ENCODE results near the gene LEO1.
A peak's percentile ranks its signal among the peaks of the same experiment; 100 is the strongest.

The LEO1 gene

DNA sequence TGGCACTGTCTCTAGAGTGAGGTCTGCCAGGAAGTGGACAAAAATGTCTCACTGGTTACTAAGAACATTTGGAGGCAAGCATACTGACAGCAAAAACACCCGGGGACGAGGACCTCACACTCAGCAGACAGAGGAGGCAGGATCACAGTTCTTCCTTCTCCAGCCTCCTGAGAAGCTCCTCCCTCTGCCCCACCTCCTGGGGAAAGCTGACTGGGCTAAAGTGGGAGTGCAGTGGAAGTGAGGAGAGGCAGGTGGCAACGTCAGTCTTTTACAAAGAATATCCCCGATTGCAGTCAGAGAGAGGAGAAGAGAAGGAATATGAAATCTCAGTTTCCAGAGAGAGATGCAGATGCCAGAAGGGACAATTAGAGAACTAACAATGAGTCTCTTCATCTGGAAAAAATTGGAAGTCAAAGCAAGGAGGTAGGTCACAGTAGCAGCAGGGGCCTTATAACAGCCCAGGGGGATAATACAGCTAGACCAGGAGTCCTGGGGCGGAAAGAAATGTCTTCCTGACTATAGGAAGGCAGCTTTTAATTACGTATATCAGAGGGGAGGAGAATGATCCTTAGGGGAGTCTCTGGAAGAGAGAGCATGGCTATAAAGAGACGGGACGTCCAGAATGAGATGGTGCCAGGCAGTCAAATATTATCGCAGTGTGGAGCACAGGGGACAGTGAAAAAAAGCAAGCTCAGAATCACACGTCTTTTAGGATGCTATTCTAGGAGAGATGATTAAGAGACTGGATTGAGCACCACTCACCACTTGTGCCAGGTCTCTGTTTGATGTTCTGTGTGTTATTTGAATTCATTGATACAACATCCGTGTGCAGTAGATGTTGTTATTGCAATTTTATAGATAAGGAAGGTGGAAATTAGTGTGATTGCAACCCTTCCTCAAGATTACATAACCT, 47.2 kb downstream of the LEO1 start:
- DNase-seq = peak; percentile 31

DNA sequence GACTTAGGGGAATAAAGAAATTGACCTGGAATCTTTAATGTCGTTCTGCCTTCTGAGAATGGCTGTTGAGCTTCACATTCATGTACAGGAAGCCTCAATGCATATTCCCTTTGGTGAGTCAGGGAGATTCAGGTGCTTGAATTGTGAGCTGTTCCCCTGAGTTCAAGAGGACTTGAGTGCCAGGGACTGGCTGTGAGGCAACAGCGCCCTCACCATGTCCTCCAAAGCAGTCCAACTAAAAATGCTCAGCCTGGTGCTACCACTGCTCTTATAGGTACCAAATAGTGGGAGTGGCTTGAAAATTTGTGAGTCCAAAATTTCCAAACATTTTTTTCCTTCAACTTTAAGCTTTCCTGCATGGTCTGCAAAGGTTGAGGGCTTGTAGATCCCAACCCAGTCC, 54.1 kb downstream of the LEO1 start:
- peak; percentile 49 for DNase-seq

DNA sequence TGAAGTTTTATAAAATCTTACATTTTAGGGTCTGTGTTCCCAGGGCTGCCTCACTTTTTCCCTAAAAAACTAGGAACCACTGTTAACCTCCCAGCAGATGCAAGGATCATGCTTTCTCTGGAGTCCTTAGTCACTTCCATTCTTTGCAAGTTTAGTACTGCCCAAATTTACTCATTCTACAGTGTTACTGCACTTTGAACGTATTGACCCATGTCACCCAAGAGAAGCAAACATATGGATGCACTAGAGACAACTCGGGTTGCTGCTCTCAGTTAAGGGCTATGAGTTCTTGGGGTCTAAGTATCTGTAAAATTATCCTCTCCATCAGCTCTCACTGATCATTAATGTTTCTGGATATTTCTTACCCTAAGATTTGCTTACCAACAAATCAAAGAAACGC, 59.0 kb downstream of the LEO1 start:
- DNase-seq = no peak

DNA sequence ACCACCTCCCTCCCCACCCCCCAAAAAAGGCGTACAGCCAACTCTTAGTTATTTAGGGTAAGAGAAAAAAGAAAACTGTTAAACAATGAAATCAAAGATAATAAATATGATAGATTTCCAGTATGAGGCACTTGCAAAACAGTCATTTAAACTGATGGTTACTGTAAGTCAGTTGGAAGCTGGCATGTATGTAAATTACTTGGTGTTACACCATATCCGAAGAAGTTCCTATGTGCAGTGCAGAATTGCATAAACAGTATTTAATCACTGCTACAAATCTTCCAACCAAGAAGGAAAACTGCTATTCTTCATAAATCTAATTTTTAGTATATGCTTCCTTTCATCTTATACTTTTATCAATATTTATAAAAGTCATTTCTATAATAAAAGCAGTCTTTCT, 62.0 kb downstream of the LEO1 start:
- DNase-seq = no peak

DNA sequence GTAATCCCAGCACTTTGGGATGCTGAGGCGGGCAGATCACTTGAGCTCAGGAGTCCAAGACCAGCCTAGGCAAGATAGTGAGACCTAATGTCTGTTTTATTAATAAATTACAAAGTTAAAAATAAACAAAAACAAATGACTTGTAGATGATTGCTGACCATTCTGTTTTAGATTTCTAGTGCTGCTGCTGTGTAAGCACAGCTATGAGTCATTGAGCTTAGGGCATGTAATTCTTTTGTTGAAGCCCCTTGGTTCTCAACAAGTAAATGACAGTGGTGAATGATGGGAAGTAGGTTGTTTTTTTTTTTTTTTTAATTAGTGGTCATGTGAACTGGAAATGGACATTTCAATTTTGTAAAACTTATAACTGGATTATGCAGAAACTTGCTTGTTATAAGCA, 63.3 kb downstream of the LEO1 start:
- DNase-seq = no peak

DNA sequence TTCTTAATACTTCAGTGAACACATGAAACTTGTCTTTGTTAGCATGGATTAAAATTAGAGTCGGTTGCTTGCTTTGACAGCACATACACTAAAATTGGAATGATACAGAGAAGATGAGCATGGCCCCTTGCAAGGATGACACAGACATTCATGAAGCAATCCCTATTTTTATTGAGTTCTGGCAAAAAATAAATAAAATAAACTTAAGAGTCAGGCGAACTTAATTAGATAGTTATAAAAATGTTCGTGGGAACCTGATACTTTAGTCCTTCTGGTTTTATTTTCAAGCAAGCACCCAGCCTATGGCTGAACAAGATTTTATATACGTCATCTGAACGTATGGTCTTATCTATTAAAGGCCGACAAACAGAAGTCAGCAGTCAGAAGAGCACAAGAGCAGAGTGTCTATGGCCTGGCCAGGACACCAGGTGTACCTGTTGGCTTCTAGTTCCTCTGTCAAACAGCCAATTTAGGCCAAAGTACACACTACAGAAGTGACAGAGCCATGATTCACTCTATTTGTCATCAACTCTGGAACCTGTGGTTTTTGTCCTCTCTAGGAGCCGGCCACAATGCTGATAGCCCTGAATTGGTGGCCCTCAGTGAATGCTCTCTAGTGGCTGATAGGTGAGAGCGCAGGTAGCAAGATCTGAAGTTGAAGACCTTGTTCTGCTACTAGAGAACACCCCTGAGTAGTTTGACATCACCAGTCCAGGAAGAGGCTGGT, 64.3 kb downstream of the LEO1 start:
- no peak for DNase-seq

DNA sequence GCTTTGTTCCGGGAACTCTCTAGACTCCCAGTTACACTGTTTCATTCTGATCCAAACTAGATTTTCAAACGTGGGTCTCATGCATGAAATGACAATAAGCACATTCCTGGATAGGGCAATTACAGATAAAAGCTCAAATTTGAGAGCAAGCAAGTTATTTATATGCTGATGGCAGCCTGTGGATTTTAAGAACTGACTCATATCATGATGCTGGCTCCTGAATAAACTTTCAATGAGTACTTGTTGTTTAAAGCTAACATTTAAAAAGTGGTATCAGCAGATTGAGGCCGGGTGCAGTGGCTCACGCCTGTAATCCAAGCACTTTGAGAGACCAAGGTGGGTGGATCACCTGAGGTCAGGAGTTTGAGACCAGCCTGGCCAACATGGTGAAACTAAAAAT, 66.6 kb downstream of the LEO1 start:
- no peak for DNase-seq

DNA sequence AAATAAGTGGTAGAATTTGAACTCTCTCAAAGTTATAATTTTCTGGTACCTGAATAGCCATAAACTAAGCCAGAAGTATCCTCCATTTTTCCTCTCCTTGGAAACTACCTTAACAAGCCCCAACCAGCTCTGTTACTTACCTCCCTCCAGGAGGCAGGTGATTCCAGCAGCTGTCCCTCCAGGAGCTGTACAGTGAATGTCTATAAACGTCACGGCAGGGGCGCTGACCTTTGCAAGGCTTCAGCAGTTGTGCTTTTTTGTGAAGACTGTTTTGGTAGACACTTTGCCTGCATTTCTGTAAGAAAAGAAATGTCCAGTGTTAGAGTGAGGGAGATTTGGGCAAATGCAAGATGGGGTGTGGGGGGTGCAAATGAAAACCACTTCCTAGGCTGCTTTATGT, 67.2 kb downstream of the LEO1 start:
- DNase-seq = no peak

DNA sequence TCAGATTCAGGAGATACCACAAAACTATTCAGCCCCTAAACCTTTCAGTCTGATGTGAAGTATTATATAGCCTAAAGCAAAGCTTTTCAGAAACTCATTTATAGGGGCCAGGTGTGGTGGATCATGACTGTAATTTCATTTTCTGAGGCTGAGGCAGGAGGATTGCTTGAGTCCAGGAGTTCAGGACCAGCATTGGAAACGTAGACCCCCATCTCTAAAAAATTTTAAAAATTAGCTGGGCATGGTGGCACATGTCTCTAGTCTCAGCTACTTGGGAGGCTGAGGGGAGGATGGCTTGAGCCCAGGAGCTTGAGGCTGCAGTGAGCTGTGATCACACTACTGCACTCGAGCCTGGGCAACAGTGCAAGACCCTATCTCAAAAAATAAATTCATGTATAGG, 82.1 kb downstream of the LEO1 start:
- DNase-seq = no peak

DNA sequence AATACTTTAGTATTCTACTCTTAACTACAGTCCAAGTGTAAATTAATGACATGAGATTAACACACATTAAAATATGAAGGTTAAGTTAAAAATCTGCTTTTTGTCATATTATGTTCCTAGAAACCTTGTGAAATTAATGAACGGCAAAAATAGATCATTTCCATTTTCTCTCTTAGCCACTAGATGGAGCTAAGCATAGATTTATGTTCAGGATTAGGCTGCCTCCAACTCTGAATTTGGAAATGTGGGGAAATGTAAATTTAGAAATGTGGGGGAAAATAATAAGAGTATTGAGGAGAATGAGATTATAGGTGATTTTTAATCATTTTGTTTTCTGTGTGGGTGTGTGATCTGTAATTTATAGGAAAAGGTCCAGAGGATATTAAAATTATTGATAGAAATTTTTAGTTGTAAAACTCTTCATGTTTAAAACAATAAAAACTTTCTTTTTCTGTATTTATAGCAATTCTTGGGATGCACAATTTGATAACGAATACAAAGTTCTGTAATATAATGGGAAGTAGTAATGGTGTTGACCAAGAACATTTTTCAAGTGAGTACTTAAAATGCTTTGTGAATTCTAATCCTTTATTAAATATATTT, 82.9 kb downstream of the LEO1 start:
- peak; percentile 44 for DNase-seq

Data from NCI-H82 (cell line).